AML-193 (cell line): ENCODE results near the gene BPGM.

Source experiments
- DNase-seq, 2 experiments: peaks; one replicate each; lab custom pipeline; 2025; lab: John Stamatoyannopoulos, UW

BPGM gene

GRCh38 chr7:134720091-134720935, 73.7 kb downstream of the BPGM start:
- DNase-seq, result no peak

- DNase-seq, result no peak
These were observed 74.5 kb downstream of the BPGM start for GRCh38 chr7:134721171-134721570.

GRCh38 chr7:134722786-134723322, 76.2 kb downstream of the BPGM start:
- DNase-seq, result no peak

GRCh38 chr7:134723892-134724291, 77.2 kb downstream of the BPGM start:
- DNase-seq, result no peak

GRCh38 chr7:134724606-134725005, 78.0 kb downstream of the BPGM start:
- DNase-seq, result peak; percentile 11 to 23

- DNase-seq, result no peak
These were observed 79.9 kb downstream of the BPGM start for GRCh38 chr7:134726581-134726980.

GRCh38 chr7:134727711-134728110, 81.1 kb downstream of the BPGM start:
- no peak for DNase-seq
